ENCODE measurements around the gene TBC1D22A. TPM values are rescaled to one million over a fixed set of nuclear protein-coding genes. Genes with fewer than 3 reads are reported as not detected.

The TBC1D22A gene
- total and polyA plus RNA-seq, 2 donors from 2014 or later, result 24.6 to 39.4 TPM

DNA sequence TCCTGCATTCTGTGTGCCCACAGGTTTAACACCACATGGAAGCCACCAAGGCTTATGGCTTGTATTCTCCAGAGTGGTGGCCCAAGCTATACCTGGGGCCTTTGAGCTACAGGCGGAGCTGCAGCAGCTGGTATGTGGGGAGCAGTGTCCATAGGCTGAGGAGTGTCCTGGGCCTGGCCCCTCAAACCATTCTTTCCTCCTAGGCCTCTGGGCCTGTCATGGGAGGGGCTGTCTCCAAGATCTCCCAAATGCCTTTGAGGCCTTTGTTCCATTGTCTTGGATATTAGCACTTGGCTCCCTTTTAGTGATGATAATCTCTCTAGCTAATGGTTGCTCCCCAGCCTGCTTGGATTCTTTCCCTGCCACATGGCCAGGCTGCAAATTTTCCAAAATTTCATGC is 6.4 kb upstream of the TBC1D22A start:
- peak in 2 of 5 donors; percentile 18 to 20 for DNase-seq
- H3K4me1 ChIP-seq (ENCODE audit: control insufficient read depth in 2 of 3, insufficient read depth in 2 of 3, low read depth in 1 of 3, low read length in 3 of 3), result peaks cover 0 to 32% (median 24%) of the 10 kb centered on the region in 3 donors
- intact Hi-C loops (cut with DNase I), result no loop called here

DNA sequence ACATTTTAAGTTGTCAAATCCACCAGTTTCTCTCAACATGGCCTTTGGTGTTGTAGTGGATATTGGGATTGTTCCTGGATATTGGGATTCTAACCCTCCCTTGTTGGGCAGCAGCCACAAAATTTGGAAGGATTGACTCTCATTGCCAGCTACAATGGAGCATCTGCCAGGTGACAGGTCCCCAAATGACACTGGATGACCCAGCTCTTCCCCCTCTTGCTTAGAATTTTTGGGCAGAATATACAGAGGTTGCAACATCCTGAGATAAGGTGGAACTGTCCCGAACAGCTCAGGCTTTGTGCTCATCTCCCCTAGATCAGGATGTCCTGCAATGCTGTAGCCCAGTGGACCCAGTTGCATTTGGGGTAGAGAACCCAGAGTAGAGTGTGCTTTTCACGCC is 5.3 kb upstream of the TBC1D22A start:
- TF ChIP-seq, protein P1, sequence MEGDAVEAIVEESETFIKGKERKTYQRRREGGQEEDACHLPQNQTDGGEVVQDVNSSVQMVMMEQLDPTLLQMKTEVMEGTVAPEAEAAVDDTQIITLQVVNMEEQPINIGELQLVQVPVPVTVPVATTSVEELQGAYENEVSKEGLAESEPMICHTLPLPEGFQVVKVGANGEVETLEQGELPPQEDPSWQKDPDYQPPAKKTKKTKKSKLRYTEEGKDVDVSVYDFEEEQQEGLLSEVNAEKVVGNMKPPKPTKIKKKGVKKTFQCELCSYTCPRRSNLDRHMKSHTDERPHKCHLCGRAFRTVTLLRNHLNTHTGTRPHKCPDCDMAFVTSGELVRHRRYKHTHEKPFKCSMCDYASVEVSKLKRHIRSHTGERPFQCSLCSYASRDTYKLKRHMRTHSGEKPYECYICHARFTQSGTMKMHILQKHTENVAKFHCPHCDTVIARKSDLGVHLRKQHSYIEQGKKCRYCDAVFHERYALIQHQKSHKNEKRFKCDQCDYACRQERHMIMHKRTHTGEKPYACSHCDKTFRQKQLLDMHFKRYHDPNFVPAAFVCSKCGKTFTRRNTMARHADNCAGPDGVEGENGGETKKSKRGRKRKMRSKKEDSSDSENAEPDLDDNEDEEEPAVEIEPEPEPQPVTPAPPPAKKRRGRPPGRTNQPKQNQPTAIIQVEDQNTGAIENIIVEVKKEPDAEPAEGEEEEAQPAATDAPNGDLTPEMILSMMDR (IDR thresholded peaks at IDR 0.05; ENCODE audit: borderline replicate concordance, extremely low read depth, insufficient read depth), result no peak
- FAIRE-seq (no peak), DNase-seq (peak in 1 of 5 donors; percentile 4)
- H3K36me3 ChIP-seq (ENCODE audit: control insufficient read depth in 2 of 3, insufficient read depth in 3 of 3, low read length in 3 of 3), result no peaks in the 10 kb centered on the region
- intact Hi-C loops (cut with DNase I), result no loop called here
- H3K9me3 ChIP-seq (ENCODE audit: control insufficient read depth in 2 of 3, insufficient read depth in 1 of 3, low read length in 3 of 3), result no peaks in the 10 kb centered on the region
- H3K27ac ChIP-seq (ENCODE audit: low read depth in 2 of 2, low read length in 2 of 2), result no peak overlapping the region
- H3K4me3 ChIP-seq (ENCODE audit: low read length in 3 of 3), result no peak overlapping the region
- H3K27me3 ChIP-seq (ENCODE audit: control insufficient read depth, insufficient read depth, low read length), result no peaks in the 10 kb centered on the region
- H3K4me1 ChIP-seq (ENCODE audit: control insufficient read depth in 2 of 3, insufficient read depth in 2 of 3, low read depth in 1 of 3, low read length in 3 of 3), result peaks cover 2 to 28% (median 25%) of the 10 kb centered on the region in 3 donors
- H3K9ac ChIP-seq (ENCODE audit: low read length in 3 of 3), result no peak overlapping the region

More for the DNA sequence above, 6.4 kb upstream of the TBC1D22A start:
- Histone ChIP-seq H3K4me3 (ENCODE audit: low read length in 3 of 3) (no peak overlapping the region), H3K9ac (ENCODE audit: low read length in 3 of 3) (no peak overlapping the region), H3K27me3 (ENCODE audit: control insufficient read depth, insufficient read depth, low read length) (no peaks in the 10 kb centered on the region), H3K36me3 (ENCODE audit: control insufficient read depth in 2 of 3, insufficient read depth in 3 of 3, low read length in 3 of 3) (no peaks in the 10 kb centered on the region), H3K27ac (ENCODE audit: low read depth in 2 of 2, low read length in 2 of 2) (no peak overlapping the region), H3K9me3 (ENCODE audit: control insufficient read depth in 2 of 3, insufficient read depth in 1 of 3, low read length in 3 of 3) (no peaks in the 10 kb centered on the region)
- no peak for FAIRE-seq
- TF ChIP-seq, protein P1 (IDR thresholded peaks at IDR 0.05; ENCODE audit: borderline replicate concordance, extremely low read depth, insufficient read depth), result no peak

DNA sequence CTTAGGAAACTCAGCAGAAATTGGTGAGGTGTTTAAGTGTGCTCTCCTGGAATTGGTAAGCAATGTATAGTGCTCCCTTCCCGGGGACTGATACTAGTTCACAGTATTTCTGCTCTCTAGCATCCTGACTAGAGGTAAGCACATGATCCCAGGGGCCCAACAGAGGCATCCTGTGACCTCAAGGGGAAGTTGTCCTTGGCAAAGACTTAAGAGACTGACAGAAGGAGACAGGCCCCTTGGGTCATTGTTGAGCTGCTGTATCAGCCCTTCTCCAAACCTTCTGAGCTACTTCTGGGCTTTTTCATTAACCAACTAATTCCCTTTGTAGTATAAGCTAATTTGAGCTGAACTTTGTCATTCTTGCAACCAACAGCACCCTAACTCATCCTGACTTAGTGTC is 4.3 kb upstream of the TBC1D22A start:
- TF ChIP-seq, protein P1 (IDR thresholded peaks at IDR 0.05; ENCODE audit: borderline replicate concordance, extremely low read depth, insufficient read depth), result no peak
- Histone ChIP-seq H3K27ac (ENCODE audit: low read depth in 2 of 2, low read length in 2 of 2) (no peak overlapping the region), H3K27me3 (ENCODE audit: control insufficient read depth, insufficient read depth, low read length) (no peaks in the 10 kb centered on the region), H3K9me3 (ENCODE audit: control insufficient read depth in 2 of 3, insufficient read depth in 1 of 3, low read length in 3 of 3) (no peaks in the 10 kb centered on the region), H3K9ac (ENCODE audit: low read length in 3 of 3) (no peak overlapping the region), H3K4me3 (ENCODE audit: low read length in 3 of 3) (no peak overlapping the region), H3K4me1 (ENCODE audit: control insufficient read depth in 2 of 3, insufficient read depth in 2 of 3, low read depth in 1 of 3, low read length in 3 of 3) (peaks cover 2 to 27% (median 23%) of the 10 kb centered on the region in 3 donors), H3K36me3 (ENCODE audit: control insufficient read depth in 2 of 3, insufficient read depth in 3 of 3, low read length in 3 of 3) (no peaks in the 10 kb centered on the region)
- FAIRE-seq (no peak), DNase-seq (no peak)
- intact Hi-C loops (cut with DNase I), result no loop called here

DNA sequence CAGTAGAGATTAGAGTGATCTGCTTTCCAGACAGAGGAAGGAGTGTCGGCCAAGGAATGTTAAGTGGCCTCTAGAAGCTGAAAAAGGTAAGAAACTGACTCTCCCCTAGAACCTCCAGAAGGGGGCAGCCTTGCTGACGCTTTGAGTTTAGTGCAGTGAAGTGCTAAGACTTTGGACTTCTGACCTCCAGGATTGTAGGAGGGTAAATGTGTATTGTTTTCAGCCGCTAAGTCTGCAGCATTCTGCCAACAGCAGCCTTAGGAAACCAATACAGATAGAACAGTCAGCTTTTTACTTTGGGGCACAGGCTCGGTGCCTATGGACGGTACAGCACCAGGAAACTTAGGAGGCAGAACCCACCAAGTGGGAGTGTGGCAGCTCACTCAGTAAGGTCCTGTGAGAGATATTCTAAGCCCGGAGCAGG is 3.6 kb upstream of the TBC1D22A start:
- Histone ChIP-seq H3K4me1 (ENCODE audit: control insufficient read depth in 2 of 3, insufficient read depth in 2 of 3, low read depth in 1 of 3, low read length in 3 of 3) (peaks cover 2 to 22% (median 16%) of the 10 kb centered on the region in 3 donors), H3K9me3 (ENCODE audit: control insufficient read depth in 2 of 3, insufficient read depth in 1 of 3, low read length in 3 of 3) (no peaks in the 10 kb centered on the region), H3K9ac (ENCODE audit: low read length in 3 of 3) (peak overlapping the region in 1 of 3 donors; percentile 17), H3K4me3 (ENCODE audit: low read length in 3 of 3) (no peak overlapping the region), H3K27me3 (ENCODE audit: control insufficient read depth, insufficient read depth, low read length) (no peaks in the 10 kb centered on the region), H3K27ac (ENCODE audit: low read depth in 2 of 2, low read length in 2 of 2) (peak overlapping the region in 1 of 2 donors; percentile 5), H3K36me3 (ENCODE audit: control insufficient read depth in 2 of 3, insufficient read depth in 3 of 3, low read length in 3 of 3) (no peaks in the 10 kb centered on the region)
- FAIRE-seq (no peak), DNase-seq (peak; percentile 55 to 94 (median 83))
- TF ChIP-seq, protein P1 (IDR thresholded peaks at IDR 0.05; ENCODE audit: borderline replicate concordance, extremely low read depth, insufficient read depth), result peak; percentile 73
- intact Hi-C loops (cut with DNase I), result no loop called here
